BE2C (cell line): ENCODE results near the gene CA5B.
"Not testable (repeated sequence)": the region's sequence is repeated elsewhere in the genome, so short reads cannot be mapped to it uniquely, and the experiment has no call there.

Experiments used
- DNase-seq: peaks from one replicate; pipeline ENCODE4 v3.0.0-alpha.2; 2020
- H3K27me3 ChIP-seq: fragments of 250-450 bp; sonication (Bioruptor Pico); 2 replicates; pipeline ENCODE4 v1.5.1; 2020; ENCODE audit warnings: mild to moderate bottlenecking
- H3K36me3 ChIP-seq: fragments of 250-450 bp; sonication (Bioruptor Pico); 2 replicates; pipeline ENCODE4 v1.5.1; 2020; ENCODE audit warnings: mild to moderate bottlenecking
- H3K4me1 ChIP-seq: fragments of 250-450 bp; sonication (Bioruptor Pico); 2 replicates; pipeline ENCODE4 v1.5.1; 2020
- H3K4me3 ChIP-seq: 2 replicates; pipeline ENCODE4 v1.5.1; 2011; ENCODE audit warnings: low read depth, low read length
- H3K9me3 ChIP-seq: fragments of 250-450 bp; sonication (Bioruptor Pico); 2 replicates; pipeline ENCODE4 v1.5.1; 2020
- CTCF ChIP-seq: IDR thresholded peaks from 2 replicates; pipeline ENCODE4 v1.5.1; 2012; ENCODE audit warnings: mild to moderate bottlenecking, low read depth, low read length

CA5B gene

GRCh38 chrX:15737190-15737958 lies 696 bp upstream of the CA5B start:
- no peak for TF ChIP-seq CTCF
- H3K4me3 ChIP-seq: peak overlapping the region; percentile 32
- H3K36me3 ChIP-seq: no peaks in the 10 kb centered on the region
- H3K27me3 ChIP-seq: no peaks in the 10 kb centered on the region
- no peak for DNase-seq
- no peaks in the 10 kb centered on the region for H3K4me1 ChIP-seq
- H3K9me3 ChIP-seq: no peaks in the 10 kb centered on the region

- Histone ChIP-seq H3K4me1 (no peaks in the 10 kb centered on the region), H3K4me3 (no peak overlapping the region), H3K27me3 (no peaks in the 10 kb centered on the region), H3K9me3 (no peaks in the 10 kb centered on the region), H3K36me3 (no peaks in the 10 kb centered on the region)
- TF ChIP-seq CTCF: no peak
- DNase-seq: no peak
These were observed 1.8 kb downstream of the CA5B start for GRCh38 chrX:15739886-15740285.

- Histone ChIP-seq H3K36me3 (no peaks in the 10 kb centered on the region), H3K4me1 (no peaks in the 10 kb centered on the region), H3K4me3 (no peak overlapping the region), H3K9me3 (no peaks in the 10 kb centered on the region), H3K27me3 (no peaks in the 10 kb centered on the region)
- no peak for TF ChIP-seq CTCF
- DNase-seq: peak; percentile 25
These were observed 6.3 kb downstream of the CA5B start for GRCh38 chrX:15744181-15744867.

DNA sequence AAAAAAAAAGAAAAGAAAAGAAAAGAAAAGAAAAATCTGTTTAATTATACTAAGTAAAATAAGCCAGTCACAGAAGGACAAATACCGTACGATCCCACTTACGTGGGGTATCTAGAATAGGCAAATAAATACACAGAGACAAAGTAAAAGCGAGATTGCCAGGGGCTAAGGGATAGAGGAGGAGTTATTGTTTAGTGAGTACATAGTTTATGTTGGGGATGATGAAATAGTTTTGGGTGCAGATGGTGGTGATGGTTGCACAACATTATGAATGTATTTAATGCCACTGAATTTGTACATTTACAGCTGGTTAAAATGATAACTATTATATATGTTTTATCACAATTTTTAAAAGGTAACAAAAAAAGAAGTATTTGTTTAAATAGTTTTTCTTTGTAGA lies 7.1 kb downstream of the CA5B start:
- no peaks in the 10 kb centered on the region for H3K36me3 ChIP-seq
- H3K27me3 ChIP-seq: no peaks in the 10 kb centered on the region
- H3K9me3 ChIP-seq: no peaks in the 10 kb centered on the region
- no peak for DNase-seq
- TF ChIP-seq CTCF: no peak
- H3K4me1 ChIP-seq: no peaks in the 10 kb centered on the region
- no peak overlapping the region for H3K4me3 ChIP-seq

GRCh38 chrX:15746651-15747050 lies 8.6 kb downstream of the CA5B start:
- H3K9me3 ChIP-seq, H3K4me1 ChIP-seq, DNase-seq, H3K4me3 ChIP-seq, H3K36me3 ChIP-seq, H3K27me3 ChIP-seq: not testable (repeated sequence)

- Histone ChIP-seq H3K9me3 (no peaks in the 10 kb centered on the region), H3K36me3 (no peaks in the 10 kb centered on the region), H3K27me3 (no peaks in the 10 kb centered on the region), H3K4me1 (no peaks in the 10 kb centered on the region), H3K4me3 (no peak overlapping the region)
- no peak for TF ChIP-seq CTCF
- no peak for DNase-seq
These were observed 9.6 kb downstream of the CA5B start for GRCh38 chrX:15747626-15748173.
